ENCODE results near the gene C2CD2.

DNA sequence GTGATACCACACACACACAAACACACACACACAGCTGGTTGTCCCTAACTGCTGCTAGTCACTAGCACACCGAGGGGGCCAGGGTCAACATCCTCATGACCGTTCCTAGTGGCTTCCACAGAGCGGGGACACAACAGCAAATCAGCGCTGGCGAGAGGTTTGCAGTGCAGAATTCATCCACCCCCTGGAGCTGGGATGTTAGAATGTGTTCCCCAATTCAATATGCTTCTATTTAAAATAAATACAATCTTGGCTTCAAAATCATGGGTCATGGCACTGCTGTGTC is 16.2 kb upstream of the C2CD2 start:
- TF ChIP-seq CTCF (conservative IDR thresholded peaks at IDR 0.05; ENCODE audit: low read length) (no peak), EZH2phosphoT487 (IDR thresholded peaks at IDR 0.05; ENCODE audit: borderline replicate concordance) (no peak)
